Stimulated activated CD8-positive, alpha-beta memory T cell treated with anti-CD3 and anti-CD28 coated beads, Interleukin-2, amount 100 ng/mL, for 48 hours (primary cell): ENCODE results near the gene SCAMP5.

Source experiments
- DNase-seq, 2 donors: peaks; one replicate each; pipeline ENCODE4 v3.0.0-alpha.2; 2020; ENCODE audit warnings: low read depth in 2 of 2

The SCAMP5 gene

DNA sequence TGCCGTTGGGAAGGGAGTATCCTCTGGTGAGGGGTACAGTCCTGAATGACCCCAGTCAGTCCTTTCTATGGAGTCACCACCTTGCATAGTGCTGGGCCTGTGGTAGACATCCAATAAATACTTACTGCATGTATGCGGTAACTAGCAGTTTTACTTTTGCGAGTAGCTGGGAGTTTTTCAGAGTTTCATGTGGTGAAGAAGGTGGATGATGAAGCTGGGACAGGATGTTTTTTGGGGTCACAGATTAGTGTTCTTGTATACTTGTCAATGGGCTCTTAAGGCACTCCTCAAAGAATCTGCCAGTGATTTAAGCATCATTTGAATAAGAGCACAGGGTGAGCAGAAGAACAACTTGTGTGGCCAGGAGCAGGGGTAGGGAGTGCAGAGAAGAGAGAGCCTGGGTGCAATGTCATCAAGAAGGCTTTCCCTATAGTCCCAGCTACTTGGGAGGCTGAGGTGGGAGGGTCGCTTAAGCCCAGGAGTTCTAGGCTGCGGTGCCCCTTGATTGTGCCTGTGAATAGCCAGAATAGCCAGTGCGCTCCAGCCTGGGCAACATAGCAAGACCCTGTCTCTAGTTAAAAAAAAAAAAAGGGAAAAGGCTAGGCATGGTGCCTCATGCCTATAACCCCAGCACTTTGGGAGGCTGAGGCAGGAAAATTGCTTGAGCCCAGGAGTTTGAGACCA is 50.1 kb downstream of the SCAMP5 start:
- DNase-seq = no peak

DNA sequence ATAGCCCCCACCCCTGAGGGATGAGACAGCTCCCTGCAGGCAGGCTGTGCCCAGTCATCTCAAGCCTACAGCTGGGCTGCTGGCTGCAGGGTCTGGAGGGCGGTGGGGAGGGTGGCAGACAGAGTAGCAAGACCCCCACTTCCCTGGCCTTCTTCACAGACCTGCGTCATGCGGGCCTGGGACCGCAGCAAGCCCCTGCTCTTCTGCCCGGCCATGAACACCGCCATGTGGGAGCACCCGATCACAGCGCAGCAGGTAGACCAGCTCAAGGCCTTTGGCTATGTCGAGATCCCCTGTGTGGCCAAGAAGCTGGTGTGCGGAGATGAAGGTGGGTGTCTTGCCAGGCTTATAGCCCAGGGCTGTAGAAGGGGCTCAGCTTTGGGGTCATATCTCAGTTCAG is 53.0 kb downstream of the SCAMP5 start:
- no peak for DNase-seq

GRCh38 chr15:75049392-75049791 is 54.0 kb downstream of the SCAMP5 start:
- no peak for DNase-seq

DNA sequence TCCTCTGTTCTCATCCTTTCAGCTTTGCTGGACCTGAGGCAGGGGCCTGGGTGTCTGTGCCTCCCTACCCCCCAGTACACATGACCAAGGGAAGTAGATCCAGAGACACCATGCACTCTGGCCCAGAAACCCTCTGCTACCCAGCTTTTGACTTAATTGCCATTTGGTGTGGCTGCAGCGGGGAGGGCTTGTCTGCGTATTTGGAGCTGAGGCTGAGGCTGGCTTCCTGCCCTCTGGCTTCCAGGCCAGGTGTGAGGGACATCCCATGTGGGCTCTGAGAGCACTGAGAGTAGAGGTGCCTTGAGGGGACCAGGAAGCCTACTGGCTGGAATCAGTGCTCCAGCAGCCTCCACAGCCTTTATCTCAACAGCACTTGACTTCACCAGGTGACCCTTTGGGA is 54.9 kb downstream of the SCAMP5 start:
- no peak for DNase-seq

DNA sequence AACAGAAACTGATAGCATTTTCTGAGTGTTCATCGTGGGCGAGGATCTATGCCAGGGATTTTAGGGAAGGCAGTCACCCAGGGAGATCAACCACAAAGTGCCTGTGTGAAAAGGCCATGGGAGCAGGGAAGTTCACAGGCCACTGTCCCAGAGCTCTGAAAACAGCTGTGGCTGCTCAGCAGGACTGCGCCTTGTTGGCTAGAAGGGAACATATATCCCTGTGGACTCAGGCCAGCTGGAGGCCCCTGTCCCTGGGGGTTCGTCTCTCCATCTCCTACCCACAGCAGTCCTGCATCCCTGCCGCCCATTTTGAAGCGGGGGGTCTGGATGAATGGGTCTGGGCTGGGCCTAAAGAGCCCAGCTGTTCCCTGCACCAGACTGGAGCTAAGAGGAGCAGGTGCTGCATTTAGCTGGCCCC is 55.8 kb downstream of the SCAMP5 start:
- DNase-seq = no peak

DNA sequence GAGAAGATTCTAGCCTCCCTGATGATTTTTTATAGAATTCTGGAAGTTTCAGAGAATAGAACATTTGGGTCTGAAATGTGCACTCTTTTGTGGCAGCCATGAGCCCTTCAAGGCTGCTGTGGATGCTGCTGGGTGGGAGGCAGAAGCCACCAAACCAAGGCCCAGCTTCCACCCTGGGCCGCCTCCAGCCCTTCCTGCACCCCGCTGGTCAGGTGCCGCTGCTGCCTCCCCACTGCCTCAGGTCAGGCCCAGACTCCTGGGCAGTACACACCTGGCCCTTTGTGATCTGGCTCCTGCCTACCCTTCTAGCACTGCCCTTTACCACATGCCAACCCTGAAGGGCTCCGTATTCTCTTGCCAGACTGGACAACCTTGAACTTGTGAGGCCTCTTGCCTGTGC is 56.3 kb downstream of the SCAMP5 start:
- no peak for DNase-seq

DNA sequence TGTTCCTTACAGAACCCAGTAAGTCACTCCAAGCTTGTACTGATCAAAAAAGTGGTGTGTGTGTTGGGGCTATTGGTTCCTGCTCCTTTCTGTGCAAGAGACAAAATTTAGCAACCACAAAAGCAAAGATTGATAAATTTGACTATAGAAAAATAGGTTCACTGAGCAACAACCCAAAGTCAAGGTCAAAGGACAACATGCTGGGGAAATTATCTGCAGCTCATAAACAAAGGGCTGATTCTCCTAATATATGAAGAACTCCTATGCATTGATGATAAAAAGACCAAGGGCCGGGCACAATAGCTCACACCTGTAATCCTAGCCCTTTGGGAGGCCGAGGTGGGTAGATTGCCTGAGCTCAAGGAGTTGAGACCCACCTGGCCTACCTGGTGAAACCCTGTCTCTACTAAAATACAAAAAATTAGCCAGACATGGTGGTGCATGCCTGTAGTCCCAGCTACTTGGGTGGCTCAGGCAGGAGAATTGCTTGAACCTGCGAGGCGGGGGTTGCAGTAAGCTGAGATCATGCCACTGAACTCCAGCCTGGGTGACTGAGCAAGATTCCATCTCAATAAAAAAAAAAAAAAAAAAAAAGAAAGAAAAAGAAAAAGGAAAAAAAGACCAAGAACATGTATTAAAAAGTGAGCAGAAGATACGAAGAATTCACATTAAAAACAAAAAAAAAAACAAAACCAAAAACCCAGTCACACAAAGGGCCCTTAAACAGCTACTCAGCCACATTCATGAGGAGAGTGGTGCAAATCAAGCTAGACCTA is 57.8 kb downstream of the SCAMP5 start:
- no peak for DNase-seq

- DNase-seq = no peak
Measured at GRCh38 chr15:75053748-75054125, 58.4 kb downstream of the SCAMP5 start.

- DNase-seq = no peak
Measured at GRCh38 chr15:75054172-75054897, 59.0 kb downstream of the SCAMP5 start.

- no peak for DNase-seq
Measured at GRCh38 chr15:75056036-75056435, 60.7 kb downstream of the SCAMP5 start.

- DNase-seq = no peak
Measured at GRCh38 chr15:75058127-75058905, 63.0 kb downstream of the SCAMP5 start.

DNA sequence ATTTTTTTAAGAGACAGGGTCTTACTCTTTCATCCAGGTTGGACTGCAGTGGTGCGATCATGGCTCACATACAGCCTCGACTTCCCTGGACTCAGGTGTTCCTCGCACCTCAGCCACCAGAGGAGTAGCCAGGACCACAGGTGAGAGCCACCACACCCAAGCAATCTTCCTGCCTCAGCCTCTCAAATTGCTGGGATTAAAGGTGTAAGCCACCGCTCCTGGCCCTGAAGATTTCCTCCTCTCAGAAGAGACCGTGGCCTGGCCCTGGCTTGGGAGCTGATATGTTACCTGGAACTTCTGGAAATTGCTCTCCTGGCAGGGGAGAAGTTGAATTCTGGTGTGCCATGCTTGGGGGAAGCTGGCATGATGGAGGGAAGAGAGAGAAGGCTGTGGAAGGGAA is 64.2 kb downstream of the SCAMP5 start:
- no peak for DNase-seq

GRCh38 chr15:75061272-75061671 is 65.9 kb downstream of the SCAMP5 start:
- no peak for DNase-seq

- no peak for DNase-seq
Measured at GRCh38 chr15:75062706-75063105, 67.3 kb downstream of the SCAMP5 start.

DNA sequence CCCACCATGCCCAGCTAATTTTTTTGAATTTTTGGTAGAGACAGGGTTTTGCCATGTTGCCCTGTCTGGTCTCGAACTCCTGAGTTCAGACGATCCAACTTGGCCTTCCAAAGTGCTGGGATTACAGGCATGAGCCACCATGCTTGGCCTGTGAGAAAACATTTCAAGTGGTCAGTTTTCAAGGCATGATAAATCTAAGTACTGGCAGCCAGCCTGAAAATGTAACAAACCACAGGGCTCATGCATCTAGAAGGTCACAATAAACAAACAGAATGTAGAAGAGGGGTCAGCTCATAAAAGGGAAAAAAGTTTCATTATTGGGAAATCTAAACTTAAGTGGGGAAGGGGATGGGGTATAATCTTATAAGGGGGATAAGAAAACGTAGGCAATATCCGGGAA is 68.0 kb downstream of the SCAMP5 start:
- DNase-seq = no peak

DNA sequence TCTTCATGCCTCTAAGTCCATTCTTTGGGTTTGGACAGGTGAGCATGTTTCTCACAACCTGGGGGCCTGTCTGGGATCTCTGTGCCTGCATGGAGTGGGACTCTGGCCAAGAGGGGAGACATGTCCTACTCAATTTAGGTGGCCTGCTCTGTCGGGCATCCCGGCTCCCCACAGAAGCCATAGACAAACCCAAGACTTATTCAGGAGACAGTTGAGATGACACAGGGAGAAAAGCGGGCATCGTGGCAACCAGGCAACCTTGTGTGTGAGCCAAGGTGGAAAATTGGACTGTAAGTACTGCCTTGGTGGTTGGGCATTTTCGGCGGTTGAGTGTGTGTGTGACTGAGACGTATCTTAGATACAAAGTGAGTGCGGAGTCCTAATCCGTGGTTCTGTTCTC is 68.5 kb downstream of the SCAMP5 start:
- no peak for DNase-seq

- no peak for DNase-seq
Measured at GRCh38 chr15:75064846-75065245, 69.5 kb downstream of the SCAMP5 start.

DNA sequence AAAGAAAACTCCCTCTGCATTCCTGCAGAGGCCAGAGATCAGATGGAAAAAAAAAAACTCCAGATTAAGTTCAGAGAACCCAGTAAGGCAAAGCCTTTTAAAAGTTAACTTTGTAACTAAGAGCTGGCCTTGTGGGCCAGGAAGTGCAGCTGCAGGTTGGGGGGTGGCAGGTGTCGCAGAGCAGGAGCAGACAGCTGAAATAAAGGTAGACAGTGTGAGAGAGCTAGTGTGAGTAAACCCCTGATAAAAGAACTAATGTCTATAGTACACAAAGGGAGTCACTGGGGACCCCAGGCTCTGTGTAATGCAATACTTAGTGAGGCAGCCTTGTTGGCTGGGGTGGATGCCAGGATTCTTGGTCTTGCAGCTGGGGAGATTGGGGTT is 70.1 kb downstream of the SCAMP5 start:
- DNase-seq = no peak

DNA sequence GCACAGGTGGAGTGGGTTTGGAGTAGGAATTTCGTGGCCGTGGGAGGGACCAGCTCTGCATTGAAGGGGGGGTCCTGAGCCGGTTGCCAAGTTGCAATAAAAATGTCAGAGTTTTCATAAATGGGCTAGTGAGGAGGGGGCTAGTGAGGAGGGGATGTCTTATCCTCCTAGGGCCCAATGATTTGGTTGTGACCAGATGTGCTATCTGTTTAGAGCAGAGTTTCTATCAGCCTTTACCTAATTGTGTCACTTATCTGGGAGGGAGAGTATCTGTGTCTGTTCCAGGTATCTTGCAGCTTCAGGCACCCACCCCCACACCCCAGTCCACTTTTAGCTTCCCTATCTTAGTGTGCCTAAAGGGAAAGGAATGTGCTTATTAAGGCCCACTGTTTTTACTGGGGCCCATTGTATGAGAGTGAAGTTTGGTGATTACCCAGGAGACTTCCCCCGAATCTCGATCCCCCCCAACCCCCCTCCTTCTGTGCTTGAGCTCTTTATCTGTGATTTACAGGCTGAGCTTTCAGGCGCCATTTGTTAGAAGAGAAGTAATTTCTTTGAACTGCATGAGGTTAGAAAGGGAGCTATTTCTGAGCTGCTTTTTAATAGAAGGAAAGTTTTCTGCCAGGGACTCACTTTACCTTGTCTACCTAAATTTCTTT is 70.6 kb downstream of the SCAMP5 start:
- DNase-seq = no peak

GRCh38 chr15:75067123-75067830 is 71.9 kb downstream of the SCAMP5 start:
- no peak for DNase-seq

DNA sequence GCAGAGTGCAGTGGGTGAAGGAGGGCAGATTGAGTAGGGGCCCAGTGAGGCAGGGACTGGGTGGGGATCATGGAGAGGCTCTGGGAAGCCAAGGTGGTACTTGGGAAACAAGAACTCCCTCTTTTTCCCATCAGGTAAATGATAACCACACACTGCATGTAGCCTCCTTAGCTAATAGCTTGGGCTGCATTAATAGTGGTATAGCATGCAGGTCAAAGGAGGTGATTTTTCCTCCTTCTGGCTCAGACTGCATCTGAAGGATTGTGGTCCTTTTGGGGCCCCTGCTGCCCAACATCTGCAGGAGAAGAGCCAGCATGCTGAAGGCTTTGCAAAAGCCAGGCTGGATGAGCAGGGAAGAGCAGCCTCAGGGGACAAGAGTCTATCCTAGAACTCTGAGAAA is 73.4 kb downstream of the SCAMP5 start:
- no peak for DNase-seq
